ENCODE results near the gene HBS1L. TPM values are rescaled to one million over a fixed set of nuclear protein-coding genes. Genes with fewer than 3 reads are reported as not detected.

The HBS1L gene
- polyA plus RNA-seq, 1 donor (not counting 4 experiments of a cell fraction or from before 2014, with no cell fraction given): 61.6 TPM

DNA sequence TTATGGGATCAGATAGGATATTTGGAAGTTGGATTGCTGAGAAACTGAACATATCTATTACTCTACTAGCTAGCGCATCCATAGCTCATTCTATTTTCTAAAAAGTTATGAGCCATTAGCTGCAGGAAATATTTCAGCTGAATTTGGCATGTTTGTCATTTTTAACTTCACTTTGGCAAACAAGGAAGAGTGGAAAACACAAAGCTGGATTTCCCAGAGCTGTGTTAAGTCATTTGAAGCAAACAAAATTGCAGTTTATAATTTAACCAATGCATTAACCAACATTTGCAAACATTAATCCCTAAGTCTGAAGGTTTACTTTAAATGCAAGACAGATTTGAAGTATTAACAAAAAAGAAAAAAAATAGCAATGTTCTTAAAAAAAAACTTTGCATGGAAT lies 105.9 kb downstream of the HBS1L start:
- Histone ChIP-seq H2AFZ (ENCODE audit: control insufficient read depth, low read length) (no peak overlapping the region), H3K9me3 (ENCODE audit: control insufficient read depth, low read depth, low read length) (no peaks in the 10 kb centered on the region), H3K4me1 (ENCODE audit: control insufficient read depth, extremely low read depth, insufficient read depth, low read length) (no peaks in the 10 kb centered on the region), H3K36me3 (ENCODE audit: control insufficient read depth in 2 of 2, extremely low read depth in 1 of 2, insufficient read depth in 2 of 2, low read length in 2 of 2) (no peaks in the 10 kb centered on the region), H3K9ac (ENCODE audit: control insufficient read depth, extremely low read depth, insufficient read depth, low read length) (no peak overlapping the region), H4K20me1 (ENCODE audit: control insufficient read depth, extremely low read depth, insufficient read depth, low read length) (no peaks in the 10 kb centered on the region), H3K27ac (ENCODE audit: control insufficient read depth, insufficient read depth, low read length) (no peak overlapping the region), H3K4me2 (ENCODE audit: control insufficient read depth, extremely low read depth, insufficient read depth, low read depth, low read length) (no peak overlapping the region), H3K4me3 (ENCODE audit: control insufficient read depth in 2 of 3, extremely low read depth in 1 of 3, insufficient read depth in 2 of 3, low read depth in 1 of 3, low read length in 3 of 3) (no peak overlapping the region), H3K79me2 (ENCODE audit: control insufficient read depth, insufficient read depth, low read length) (no peaks in the 10 kb centered on the region), H3K27me3 (ENCODE audit: control insufficient read depth, extremely low read depth, insufficient read depth, low read length) (no peaks in the 10 kb centered on the region), H3K9me1 (ENCODE audit: control insufficient read depth, extremely low read depth, insufficient read depth, low read length) (no peaks in the 10 kb centered on the region)
- dilution Hi-C loops (cut with MboI; ENCODE audit: extremely low pct_ligation_motif_present, low sequenced_read_pairs): no loop called here
- DNase-seq (ENCODE audit: low read depth, low spot score) (no peak), FAIRE-seq (no peak)
- TF ChIP-seq, protein P1, sequence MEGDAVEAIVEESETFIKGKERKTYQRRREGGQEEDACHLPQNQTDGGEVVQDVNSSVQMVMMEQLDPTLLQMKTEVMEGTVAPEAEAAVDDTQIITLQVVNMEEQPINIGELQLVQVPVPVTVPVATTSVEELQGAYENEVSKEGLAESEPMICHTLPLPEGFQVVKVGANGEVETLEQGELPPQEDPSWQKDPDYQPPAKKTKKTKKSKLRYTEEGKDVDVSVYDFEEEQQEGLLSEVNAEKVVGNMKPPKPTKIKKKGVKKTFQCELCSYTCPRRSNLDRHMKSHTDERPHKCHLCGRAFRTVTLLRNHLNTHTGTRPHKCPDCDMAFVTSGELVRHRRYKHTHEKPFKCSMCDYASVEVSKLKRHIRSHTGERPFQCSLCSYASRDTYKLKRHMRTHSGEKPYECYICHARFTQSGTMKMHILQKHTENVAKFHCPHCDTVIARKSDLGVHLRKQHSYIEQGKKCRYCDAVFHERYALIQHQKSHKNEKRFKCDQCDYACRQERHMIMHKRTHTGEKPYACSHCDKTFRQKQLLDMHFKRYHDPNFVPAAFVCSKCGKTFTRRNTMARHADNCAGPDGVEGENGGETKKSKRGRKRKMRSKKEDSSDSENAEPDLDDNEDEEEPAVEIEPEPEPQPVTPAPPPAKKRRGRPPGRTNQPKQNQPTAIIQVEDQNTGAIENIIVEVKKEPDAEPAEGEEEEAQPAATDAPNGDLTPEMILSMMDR (optimal IDR thresholded peaks at IDR 0.05 in 1 of 3, IDR thresholded peaks at IDR 0.05 in 1 of 3, conservative IDR thresholded peaks at IDR 0.05 in 1 of 3; ENCODE audit: extremely low read depth in 1 of 3, insufficient read depth in 2 of 3, low read length in 3 of 3): no peak
- no peak for TF ChIP-seq EZH2 (IDR thresholded peaks at IDR 0.05; ENCODE audit: low read length)

DNA sequence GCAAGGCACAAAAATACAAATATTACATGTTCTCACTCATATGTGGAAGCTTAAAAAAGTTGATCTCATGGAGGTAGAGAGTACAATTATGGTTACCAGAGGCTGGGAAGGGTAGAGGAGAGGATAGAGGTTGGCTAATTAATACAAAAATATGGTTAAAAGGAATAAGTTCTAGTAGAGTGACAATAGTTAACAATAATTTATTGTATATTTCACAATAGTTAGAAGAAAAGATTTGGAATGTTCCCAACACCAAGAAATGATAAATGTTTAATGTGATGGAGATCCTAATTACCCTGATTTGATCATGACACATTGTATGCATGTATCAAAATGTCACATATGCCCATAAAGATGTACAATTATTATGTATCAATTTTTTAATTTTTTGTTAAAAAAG lies 106.5 kb downstream of the HBS1L start:
- Histone ChIP-seq H3K27ac (ENCODE audit: control insufficient read depth, insufficient read depth, low read length) (no peak overlapping the region), H3K36me3 (ENCODE audit: control insufficient read depth in 2 of 2, extremely low read depth in 1 of 2, insufficient read depth in 2 of 2, low read length in 2 of 2) (no peaks in the 10 kb centered on the region), H4K20me1 (ENCODE audit: control insufficient read depth, extremely low read depth, insufficient read depth, low read length) (no peaks in the 10 kb centered on the region), H3K4me1 (ENCODE audit: control insufficient read depth, extremely low read depth, insufficient read depth, low read length) (no peaks in the 10 kb centered on the region), H3K9me1 (ENCODE audit: control insufficient read depth, extremely low read depth, insufficient read depth, low read length) (no peaks in the 10 kb centered on the region), H3K27me3 (ENCODE audit: control insufficient read depth, extremely low read depth, insufficient read depth, low read length) (no peaks in the 10 kb centered on the region), H3K4me3 (ENCODE audit: control insufficient read depth in 2 of 3, extremely low read depth in 1 of 3, insufficient read depth in 2 of 3, low read depth in 1 of 3, low read length in 3 of 3) (no peak overlapping the region), H3K9me3 (ENCODE audit: control insufficient read depth, low read depth, low read length) (no peaks in the 10 kb centered on the region), H3K9ac (ENCODE audit: control insufficient read depth, extremely low read depth, insufficient read depth, low read length) (no peak overlapping the region), H3K4me2 (ENCODE audit: control insufficient read depth, extremely low read depth, insufficient read depth, low read depth, low read length) (no peak overlapping the region), H3K79me2 (ENCODE audit: control insufficient read depth, insufficient read depth, low read length) (no peaks in the 10 kb centered on the region), H2AFZ (ENCODE audit: control insufficient read depth, low read length) (no peak overlapping the region)
- dilution Hi-C loops (cut with MboI; ENCODE audit: extremely low pct_ligation_motif_present, low sequenced_read_pairs): no loop called here
- TF ChIP-seq, protein P1 (optimal IDR thresholded peaks at IDR 0.05 in 1 of 3, IDR thresholded peaks at IDR 0.05 in 1 of 3, conservative IDR thresholded peaks at IDR 0.05 in 1 of 3; ENCODE audit: extremely low read depth in 1 of 3, insufficient read depth in 2 of 3, low read length in 3 of 3): no peak
- no peak for TF ChIP-seq EZH2 (IDR thresholded peaks at IDR 0.05; ENCODE audit: low read length)
- DNase-seq (ENCODE audit: low read depth, low spot score) (no peak), FAIRE-seq (no peak)

All from keratinocyte (primary cell).